Activated gamma-delta T cell treated with anti-CD3 and anti-CD28 coated beads, Interleukin-2, amount 50 U/mL, for 16 hours (primary cell): Measurements from ENCODE around the gene LSM10.
A peak's percentile ranks its signal among the peaks of the same experiment; 100 is the strongest.

Experiments
- DNase-seq: peaks from one replicate; pipeline ENCODE4 v3.0.0-alpha.2; 2020; ENCODE audit warnings: low read depth

LSM10 gene

GRCh38 chr1:36383240-36383639 is 14.5 kb downstream of the LSM10 start:
- no peak for DNase-seq

- no peak for DNase-seq
Observed at GRCh38 chr1:36382669-36383068, 15.0 kb downstream of the LSM10 start.

DNA sequence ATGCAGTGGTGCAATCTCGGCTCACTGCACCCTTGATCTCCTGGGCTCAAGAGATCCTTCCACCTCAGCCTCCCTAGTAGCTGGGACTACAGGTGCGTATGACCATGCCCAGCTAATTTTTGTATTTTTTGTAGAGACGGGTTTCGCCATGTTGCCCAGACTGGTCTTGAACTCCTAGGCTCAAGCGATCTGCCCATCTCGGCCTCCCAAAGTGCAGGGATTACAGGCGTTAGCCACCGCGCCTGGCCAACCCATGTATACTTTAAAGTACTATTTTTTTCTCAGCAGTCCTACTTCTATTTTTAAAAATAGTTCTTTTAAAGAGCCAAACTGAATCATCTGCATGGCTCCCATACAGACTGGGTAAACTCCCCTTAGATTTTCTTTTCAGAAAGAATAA is 15.5 kb downstream of the LSM10 start:
- DNase-seq, result no peak

DNA sequence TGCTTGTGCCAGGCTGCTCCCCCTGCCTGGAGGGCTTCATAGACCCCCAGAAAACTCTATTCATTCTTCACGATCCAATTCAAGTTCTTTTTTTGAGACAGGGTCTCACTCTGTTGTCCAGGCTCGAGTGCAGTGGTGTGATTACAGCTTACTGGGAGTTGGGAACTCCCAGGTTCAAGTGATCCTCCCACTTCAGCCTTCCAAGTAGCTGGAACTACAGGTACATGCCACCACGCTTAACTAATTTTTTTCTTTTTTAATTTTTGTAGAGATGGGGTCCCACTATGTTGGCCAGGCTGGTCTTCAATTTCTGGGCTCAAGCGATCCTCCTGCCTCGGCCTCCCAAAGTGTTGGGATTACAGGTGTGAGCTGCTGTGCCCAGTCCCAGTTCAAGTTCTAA is 16.3 kb downstream of the LSM10 start:
- DNase-seq, result no peak

DNA sequence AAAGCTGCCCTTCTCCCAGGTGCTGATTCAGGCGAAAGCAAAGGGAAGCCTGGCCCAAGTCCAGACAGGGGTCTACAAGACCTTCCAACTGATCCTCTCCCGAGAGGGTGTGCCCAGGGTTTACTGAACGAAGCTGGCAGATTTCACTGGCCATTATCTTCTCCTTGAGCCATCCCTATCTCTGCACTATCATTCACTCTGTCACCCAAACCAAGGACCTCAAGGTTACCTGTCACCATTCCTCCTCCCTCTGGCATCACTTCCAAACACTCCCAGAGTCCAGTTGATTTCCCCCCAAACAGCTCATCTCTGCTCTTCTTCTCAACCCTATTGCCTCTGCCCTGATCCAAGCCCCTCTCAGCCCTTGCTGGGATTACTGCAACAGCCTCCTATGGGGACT is 16.9 kb downstream of the LSM10 start:
- DNase-seq, result no peak

DNA sequence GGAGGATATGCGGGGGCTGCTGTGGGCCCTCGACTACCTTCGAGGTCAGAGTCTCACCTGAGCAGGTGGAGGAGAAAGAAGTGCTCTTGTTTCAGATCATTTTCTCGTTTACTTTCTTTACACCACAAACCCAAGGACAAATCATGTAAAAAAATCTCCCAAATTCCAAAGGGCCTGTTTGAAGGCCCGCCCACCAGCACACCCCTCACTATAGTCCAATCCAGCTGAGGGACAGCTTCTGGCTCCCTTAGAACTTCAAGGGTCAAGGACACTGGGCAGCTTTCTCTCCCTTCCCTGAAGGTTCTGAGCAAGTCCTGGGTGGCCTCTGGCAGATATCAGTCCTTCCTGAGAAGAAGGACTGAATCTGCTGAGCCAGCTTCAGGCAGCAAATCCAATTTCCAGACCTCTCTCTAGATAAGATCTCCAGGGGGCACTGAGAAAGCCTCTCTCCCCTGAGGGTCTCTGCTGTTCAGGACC is 17.5 kb downstream of the LSM10 start:
- DNase-seq, result no peak

DNA sequence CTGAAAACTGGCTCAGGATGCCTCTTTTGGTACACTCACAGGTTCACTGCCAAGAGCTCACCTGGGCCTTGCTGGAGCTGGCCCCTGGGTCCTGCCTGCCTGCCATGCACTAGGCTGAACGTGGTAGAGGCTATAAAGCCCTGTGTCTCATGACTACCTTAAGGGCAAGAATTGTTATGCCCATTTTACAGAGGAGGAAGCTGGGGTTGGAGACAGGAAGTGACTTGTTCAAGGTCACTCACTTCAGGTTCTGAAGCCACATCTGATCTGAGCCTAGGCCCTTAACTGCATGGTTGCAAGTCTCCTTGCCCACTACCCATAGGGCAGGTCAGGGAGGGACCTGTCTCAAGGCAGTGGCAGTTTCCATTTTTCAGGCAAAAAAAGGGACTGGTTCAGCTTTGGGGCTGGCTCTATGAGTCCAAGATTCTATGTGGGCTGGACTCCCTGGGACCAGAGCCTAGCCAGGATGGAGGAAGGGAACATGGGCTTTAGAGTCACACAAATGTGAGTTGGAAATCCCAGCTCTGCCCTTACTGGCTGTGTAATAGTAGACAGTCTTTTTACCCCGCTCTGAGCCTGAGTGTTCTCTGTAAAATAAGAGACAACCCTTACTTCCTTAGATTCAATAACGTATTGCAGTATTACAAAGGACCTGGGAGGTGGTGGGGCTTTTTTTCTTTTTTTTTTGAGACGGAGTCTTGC is 19.8 kb downstream of the LSM10 start:
- DNase-seq, result no peak

- no peak for DNase-seq
Observed at GRCh38 chr1:36372617-36373016, 25.1 kb downstream of the LSM10 start.

GRCh38 chr1:36369061-36369861 is 28.4 kb downstream of the LSM10 start:
- peak; percentile 79 for DNase-seq

DNA sequence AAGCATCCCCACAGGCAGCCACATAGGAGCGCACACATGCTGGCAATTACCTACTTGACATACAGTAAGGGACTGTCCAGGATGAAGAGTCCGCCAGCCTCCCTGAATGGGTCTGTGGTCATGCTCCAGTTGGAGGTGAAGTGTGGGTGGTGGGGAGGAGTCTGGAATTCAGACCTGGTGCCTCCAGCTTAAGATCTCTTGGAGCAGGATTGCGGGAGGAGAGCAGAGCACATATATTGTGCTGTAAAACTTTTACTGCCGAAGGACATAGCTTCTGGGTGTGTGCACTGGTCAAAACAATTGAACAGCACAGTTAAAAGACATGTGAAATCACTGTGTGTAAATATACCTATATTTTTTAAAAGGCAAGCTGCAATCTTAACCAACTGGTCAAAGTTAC is 29.9 kb downstream of the LSM10 start:
- DNase-seq, result no peak

GRCh38 chr1:36367066-36367465 is 30.6 kb downstream of the LSM10 start:
- DNase-seq, result no peak

DNA sequence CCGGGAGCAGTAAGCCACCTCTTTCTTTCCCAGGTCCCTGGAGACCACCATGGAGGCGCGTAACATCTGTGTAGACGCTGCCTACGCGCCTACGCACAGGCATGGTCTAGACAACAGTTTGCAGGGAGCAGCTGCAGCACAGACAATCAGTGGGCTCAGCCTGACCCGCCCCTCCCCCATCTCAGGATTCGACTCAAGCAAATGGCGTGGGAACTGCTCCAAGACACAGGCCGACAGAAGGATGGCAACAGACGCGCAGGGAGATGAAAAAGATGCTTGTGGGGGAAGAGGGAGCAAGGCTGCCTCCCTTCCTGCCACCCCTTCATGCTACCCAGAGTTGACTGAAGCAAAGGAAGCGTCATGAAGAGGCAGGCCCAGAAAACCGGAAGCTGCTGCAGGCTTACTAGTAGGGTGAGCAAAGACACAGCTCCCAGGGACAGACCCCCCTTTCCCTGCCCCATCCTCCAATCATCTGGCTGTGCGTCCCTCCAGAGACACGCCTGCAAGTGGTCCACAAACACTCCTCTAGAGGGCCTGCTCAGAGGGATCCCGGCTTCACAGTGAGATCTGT is 31.5 kb downstream of the LSM10 start:
- peak; percentile 35 for DNase-seq

DNA sequence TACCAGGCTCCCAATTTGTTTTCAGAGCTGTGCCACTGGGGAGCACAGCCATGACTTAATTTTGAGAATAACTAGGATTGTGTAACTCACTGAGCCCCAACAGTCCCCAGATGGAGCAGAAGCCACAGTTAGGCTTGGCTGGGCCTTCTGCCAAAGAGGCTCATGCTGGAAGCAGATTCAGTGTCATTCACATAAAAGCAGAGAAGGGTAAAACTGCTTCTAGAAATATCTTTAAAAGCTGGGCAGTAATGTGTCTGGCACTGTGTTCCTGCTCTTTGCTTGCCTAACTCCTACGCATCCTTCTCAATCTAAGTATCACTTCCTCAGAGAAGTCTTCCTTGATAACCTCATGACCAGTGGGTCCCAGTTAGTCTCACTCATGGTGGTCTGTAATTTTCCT is 32.3 kb downstream of the LSM10 start:
- DNase-seq, result no peak

GRCh38 chr1:36359911-36360550 is 37.7 kb downstream of the LSM10 start:
- no peak for DNase-seq

GRCh38 chr1:36359383-36359782 is 38.3 kb downstream of the LSM10 start:
- no peak for DNase-seq

DNA sequence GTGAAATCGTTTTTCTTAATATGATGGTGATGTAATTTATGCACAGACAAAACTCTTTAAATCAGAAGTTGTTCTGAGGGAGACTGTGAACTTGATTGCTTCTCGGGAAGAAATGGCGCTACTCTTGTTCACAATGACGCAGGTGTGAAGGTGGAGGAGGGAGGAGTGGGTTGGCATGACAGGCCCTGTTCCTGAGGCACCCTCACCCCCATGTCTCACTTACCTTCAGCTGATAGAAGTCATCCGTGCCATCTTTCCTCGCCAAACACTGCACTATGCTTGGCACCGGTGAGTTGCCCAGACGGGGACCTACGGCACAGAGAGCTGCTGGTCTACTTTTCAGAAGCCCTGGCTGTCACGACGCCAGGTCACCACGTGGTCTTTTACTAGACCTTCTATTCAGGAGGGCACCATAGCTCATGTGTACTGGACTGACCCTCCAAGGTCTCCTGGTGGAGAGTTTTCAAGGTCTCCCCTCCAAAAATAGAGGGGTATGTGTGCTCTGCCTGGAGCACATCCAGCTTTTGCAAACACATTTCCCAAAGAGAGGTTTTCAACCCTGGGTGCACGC is 39.1 kb downstream of the LSM10 start:
- no peak for DNase-seq

DNA sequence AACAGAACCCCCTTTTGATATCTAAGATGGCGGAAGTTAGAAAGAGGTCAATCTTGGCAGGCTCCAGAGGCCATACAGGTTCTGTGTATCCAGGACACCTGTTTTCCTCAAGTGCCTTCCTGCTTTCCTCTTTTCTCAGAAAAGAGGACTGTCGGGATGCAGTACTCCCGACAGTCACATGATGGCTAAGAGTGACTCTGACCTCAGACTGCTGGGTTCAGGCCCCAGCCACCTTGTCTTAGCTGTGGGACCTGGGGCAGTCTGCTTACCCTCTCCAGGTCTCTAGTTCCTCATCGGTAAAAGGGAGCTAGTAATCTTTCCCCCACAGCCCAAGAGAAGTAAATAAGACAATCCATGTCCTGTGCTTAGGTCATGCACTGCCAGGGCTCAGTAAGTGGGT is 41.9 kb downstream of the LSM10 start:
- no peak for DNase-seq

DNA sequence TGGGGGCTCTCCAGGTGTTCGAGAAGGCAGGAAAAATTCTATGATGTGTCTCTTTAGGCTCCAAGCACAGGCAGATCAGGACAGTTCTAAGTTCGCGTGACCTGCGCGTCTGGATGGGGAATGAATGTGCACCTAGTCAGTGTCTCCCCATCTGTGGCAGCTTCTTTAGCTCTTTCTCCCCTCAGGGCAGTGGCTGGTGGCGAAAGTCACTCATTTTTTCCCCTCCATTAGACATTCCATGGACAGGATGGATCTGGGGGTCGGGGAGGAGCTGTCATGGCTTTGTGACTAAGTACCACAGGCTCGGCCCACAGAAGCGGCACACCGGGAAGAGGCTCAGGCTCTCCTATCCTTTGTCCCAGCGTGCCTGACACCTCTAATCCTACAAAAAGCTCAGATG is 43.2 kb downstream of the LSM10 start:
- DNase-seq, result no peak

DNA sequence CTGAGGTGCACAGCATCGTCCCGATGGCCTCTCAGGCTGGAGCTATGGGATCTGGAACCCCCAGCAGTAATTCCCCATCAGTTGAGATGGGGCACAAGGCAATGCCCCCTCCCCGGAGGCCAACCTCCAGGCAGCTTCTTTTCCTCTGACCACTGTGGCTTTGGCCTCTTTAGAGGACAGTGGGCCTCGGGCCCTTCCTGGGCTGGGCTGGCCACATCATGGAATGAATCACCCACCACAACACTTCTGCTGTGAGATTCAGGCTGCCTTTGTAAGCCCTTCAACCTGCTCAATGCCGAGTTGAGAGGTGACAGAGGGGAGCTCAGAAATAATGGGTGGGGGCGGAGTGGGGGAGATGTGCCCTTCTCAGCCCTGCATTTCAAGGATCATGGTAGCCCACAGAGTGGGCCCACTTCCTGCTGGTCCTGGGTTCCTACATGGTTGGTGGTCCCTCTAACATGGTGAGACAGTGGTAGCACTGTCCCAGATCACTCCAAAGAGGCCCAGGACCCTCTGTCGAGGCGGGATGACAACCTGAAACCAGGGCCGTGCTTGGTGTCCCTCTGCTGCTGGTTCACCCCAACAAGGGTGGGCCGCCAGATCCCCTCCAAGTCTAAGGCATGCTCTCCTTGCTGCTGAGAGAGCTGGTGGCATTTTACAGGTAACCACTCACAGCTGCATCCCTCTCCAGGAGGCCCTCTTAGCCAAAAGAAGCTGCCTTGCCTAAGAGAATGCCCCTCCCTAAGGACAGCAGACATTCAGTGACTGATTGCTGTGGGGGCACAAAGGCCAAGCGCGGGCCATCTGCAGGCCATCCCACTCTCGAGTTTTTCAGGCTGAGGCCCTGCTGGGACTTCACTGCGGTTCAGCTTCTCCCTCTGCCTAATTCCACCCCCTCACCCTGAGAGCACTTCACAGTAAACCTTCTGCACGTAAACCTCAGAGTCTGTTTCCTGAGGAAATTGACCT is 44.5 kb downstream of the LSM10 start:
- no peak for DNase-seq

DNA sequence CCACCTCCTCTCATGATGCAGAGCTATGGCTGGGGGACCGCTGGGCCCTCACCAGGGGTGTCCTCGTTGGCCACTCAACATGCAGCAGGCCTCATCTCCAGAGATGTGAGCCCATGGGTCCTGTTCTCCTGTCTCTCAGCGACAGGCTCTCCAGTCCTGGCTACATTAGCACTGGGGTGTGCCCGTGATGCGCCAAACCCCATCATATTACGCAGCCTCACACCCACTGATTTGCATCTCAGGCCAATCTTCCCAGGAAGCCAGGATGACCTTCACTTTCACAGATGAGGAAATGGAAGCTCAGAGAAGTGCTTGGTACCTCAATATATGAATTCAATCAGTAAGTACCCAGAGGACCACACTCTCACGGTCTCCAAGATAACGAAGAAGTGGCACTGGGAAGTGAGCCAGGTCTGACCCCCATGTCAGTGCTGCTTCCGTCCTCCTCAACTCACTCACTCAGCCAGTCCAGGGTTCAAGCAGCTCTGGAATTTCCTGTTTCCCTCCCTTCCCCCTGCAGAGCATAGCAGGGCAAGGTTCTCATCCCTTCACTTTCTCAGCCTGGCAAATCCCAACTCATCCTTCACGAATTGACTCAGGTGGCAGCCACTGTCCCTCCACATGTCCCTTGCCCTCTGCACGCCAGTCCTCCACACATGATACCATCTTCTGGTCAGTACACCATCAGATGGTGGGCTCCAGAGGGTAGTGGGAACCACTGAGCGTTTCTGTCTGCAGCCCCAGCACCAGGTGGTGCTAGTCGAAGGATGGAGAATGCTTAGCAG is 45.4 kb downstream of the LSM10 start:
- DNase-seq, result no peak
